Prostate gland (tissue), 2 donors: ENCODE data around the gene DGKI. TPM values are rescaled to one million over a fixed set of nuclear protein-coding genes. Genes with fewer than 3 reads are reported as not detected.

Source experiments
- DNase-seq: peaks from one replicate; pipeline ENCODE4 v3.0.0-alpha.2; 2019; ENCODE audit warnings: low spot score
- H3K27ac ChIP-seq, 2 donors: fragments of 200-600 bp; sonication (generic); 2 replicates each; pipeline ENCODE4 v1.5.1; 2017 to 2019
- H3K27me3 ChIP-seq: fragments of 200-600 bp; sonication (generic); replicated peaks from 2 replicates; pipeline ENCODE4 v1.5.1; 2019; ENCODE audit not compliant: insufficient read depth
- H3K36me3 ChIP-seq, 2 donors: fragments of 200-600 bp; sonication (generic); 1 replicate in 1 of 2; 2 replicates in 1 of 2; pipeline versions ENCODE4 v1.5.1 to v1.8.1; 2017 to 2019
- H3K4me1 ChIP-seq: fragments of 200-600 bp; sonication (generic); replicated peaks from 2 replicates; pipeline ENCODE4 v1.5.1; 2019
- H3K4me3 ChIP-seq, 2 donors: fragments of 200-600 bp; sonication (generic); 2 replicates each; pipeline ENCODE4 v1.5.1; 2017 to 2019
- H3K9me3 ChIP-seq: fragments of 200-600 bp; sonication (generic); 2 replicates; pipeline ENCODE4 v1.5.1; 2017
- POLR2A ChIP-seq: fragments of 450-650 bp; IDR thresholded peaks from one replicate; pipeline ENCODE4 v1.6.1; 2016; ENCODE audit warnings: antibody characterized with exemption, mild to moderate bottlenecking
- POLR2AphosphoS5 ChIP-seq: sonication (generic); formaldehyde crosslinking; IDR thresholded peaks from one replicate; pipeline ENCODE4 v1.6.1; 2017; ENCODE audit warnings: antibody characterized with exemption
- WGBS: methylation state at CpG from one replicate; pipeline ENCODE4 v1.1.5; 2018; 5-methylcytosine and 5-hydroxymethylcytosine counted together
- intact Hi-C: fragments of 100-400 bp; cut with DNase I; formaldehyde crosslinking; loops from one replicate; pipeline ENCODE4 v1.14.2; 2022
- total RNA-seq, 2 donors: library from RNA; depleted of rRNA; stranded (reverse); fragments of >200 nt; gene quantifications; one replicate each; pipeline ENCODE4 v1.1.0, GENCODE V29; 2016
- TF ChIP-seq, protein P1 (sequence below), 4 experiments: fragments of 200-600 bp in 2 of 4; fragments of 450-650 bp in 2 of 4; sonication (generic) in 2 of 4; IDR thresholded peaks; 1 replicate in 3 of 4; 2 replicates in 1 of 4; pipeline ENCODE4 v1.5.1; 2016 to 2019; ENCODE audit warnings: antibody characterized with exemption in 4 of 4, mild to moderate bottlenecking in 2 of 4, moderate library complexity in 2 of 4

Gene DGKI
- total RNA-seq, 2 donors from 2014 or later: 0.32 to 1.5 TPM

DNA sequence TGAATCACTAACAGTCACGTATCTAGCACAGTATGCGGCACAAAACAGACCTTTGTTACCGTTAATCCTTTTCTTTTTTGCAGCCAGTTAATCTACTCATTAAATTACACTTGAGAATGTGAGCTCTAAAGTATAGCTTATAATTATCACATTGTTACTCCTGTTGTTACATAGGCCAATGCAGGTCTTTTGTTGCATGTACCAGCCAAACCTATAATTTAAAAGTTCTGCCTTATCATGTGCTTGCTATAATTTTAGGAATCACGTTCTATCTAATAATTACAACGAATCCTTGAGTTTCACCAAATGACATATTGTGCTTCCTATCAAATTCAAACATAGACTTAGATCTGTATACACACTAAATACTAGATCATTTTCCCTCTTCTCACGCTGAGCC, 245.1 kb downstream of the DGKI start:
- H3K4me3 ChIP-seq: no peak overlapping the region
- H3K27me3 ChIP-seq: no peaks in the 10 kb centered on the region
- DNase-seq: no peak
- no peaks in the 10 kb centered on the region for H3K9me3 ChIP-seq
- 84% methylated on average over 6 of the region's 6 CpGs for WGBS
- H3K27ac ChIP-seq: no peak overlapping the region
- TF ChIP-seq POLR2AphosphoS5 (no peak), POLR2A (no peak)
- no peaks in the 10 kb centered on the region for H3K4me1 ChIP-seq
- no peaks in the 10 kb centered on the region for H3K36me3 ChIP-seq
- intact Hi-C loops: no loop called here

DNA sequence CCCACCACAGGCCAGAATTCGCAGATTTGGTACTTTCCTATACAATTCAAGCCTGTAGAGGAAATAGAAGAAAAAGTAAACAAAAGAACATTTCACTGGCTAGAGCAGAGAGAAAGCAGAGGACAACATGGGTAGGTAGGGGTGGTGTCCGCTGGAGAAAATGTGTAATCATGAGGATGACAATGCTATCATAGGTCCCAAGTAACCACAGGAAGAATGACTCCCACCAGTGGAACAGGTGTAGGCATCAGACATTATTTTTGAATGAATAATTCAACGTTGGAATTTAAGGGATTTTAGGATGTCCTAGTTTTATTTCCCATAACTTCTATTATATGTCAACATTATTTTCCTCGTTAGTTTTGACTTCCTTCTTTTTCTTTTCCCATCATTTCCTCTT, 248.9 kb downstream of the DGKI start:
- H3K4me3 ChIP-seq: no peak overlapping the region
- no peaks in the 10 kb centered on the region for H3K27me3 ChIP-seq
- H3K4me1 ChIP-seq: no peaks in the 10 kb centered on the region
- intact Hi-C loops: no loop called here
- TF ChIP-seq, protein P1, sequence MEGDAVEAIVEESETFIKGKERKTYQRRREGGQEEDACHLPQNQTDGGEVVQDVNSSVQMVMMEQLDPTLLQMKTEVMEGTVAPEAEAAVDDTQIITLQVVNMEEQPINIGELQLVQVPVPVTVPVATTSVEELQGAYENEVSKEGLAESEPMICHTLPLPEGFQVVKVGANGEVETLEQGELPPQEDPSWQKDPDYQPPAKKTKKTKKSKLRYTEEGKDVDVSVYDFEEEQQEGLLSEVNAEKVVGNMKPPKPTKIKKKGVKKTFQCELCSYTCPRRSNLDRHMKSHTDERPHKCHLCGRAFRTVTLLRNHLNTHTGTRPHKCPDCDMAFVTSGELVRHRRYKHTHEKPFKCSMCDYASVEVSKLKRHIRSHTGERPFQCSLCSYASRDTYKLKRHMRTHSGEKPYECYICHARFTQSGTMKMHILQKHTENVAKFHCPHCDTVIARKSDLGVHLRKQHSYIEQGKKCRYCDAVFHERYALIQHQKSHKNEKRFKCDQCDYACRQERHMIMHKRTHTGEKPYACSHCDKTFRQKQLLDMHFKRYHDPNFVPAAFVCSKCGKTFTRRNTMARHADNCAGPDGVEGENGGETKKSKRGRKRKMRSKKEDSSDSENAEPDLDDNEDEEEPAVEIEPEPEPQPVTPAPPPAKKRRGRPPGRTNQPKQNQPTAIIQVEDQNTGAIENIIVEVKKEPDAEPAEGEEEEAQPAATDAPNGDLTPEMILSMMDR (IDR thresholded peaks at IDR 0.05): no peak
- no peak for TF ChIP-seq POLR2A
- no peak for TF ChIP-seq POLR2AphosphoS5
- no peaks in the 10 kb centered on the region for H3K9me3 ChIP-seq
- no peak overlapping the region for H3K27ac ChIP-seq
- 63% methylated on average over 4 of the region's 4 CpGs for WGBS
- DNase-seq: no peak
- H3K36me3 ChIP-seq: no peaks in the 10 kb centered on the region

DNA sequence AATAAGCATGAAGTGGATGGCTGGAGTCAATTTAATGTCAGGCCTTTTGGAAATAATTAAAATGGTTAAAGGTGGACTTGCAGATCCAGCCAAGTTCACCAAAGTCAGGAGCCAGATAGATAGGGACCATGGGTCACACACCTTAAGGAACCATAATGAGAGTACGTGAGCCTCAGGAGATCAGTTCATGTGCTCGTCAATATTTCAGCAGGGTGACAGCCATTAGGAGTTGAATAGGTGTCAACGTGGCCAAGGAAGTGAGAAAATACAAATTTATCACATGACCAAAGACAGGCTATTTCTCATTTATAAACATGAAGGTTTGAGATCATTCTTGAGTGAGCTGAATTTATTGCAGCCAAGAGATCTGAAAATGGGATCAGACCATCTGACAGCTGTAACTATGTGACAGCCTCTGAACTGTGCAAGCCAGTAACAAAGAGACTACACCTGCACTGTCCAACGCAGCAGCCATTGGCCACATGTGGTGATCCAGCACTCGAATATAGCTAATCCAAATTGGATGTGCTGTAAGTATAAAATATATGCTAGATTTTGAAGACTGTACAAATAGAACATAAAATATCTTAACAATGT, 253.6 kb downstream of the DGKI start:
- H3K4me1 ChIP-seq: no peaks in the 10 kb centered on the region
- intact Hi-C loops: no loop called here
- H3K9me3 ChIP-seq: no peaks in the 10 kb centered on the region
- no peaks in the 10 kb centered on the region for H3K27me3 ChIP-seq
- TF ChIP-seq POLR2AphosphoS5: no peak
- TF ChIP-seq, protein P1 (IDR thresholded peaks at IDR 0.05): no peak
- TF ChIP-seq POLR2A: no peak
- DNase-seq: no peak
- H3K4me3 ChIP-seq: no peak overlapping the region
- WGBS: 80% methylated on average over 5 of the region's 5 CpGs
- H3K27ac ChIP-seq: no peak overlapping the region
- H3K36me3 ChIP-seq: no peaks in the 10 kb centered on the region

DNA sequence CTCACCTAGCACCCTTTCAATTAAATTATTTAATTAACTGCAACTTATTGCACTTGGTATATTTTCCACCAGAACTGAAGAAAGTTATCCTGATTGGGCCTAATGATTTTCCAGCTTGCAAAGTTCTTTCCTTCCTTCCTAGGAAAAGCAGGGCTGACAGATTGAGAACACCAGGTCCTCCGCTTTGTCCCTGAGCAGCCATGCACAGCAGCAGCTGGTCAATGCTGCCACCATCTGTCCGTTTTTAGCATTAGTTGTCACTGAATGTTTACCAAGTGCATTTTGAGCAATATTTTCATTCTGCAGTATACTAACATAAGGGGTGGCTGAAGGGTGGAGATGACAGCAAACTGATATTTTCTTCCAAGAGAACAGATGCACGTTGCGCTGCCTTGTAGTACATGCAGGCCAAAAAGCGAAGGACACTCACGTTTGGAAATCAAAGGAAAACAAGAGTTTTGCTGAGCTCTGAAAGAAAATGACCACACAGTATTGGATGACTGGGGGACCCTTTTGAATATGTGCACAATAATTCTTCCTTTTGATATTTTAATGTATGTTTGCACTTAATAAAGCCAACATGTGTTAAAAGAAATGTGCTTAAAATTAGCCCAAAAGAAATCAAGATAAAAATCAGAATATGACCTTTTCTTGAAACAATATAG, 254.4 kb downstream of the DGKI start:
- WGBS: 31% methylated on average over 6 of the region's 6 CpGs
- Histone ChIP-seq H3K4me1 (no peaks in the 10 kb centered on the region), H3K4me3 (no peak overlapping the region), H3K27ac (peak overlapping the region in 1 of 2 donors; percentile 30), H3K27me3 (no peaks in the 10 kb centered on the region), H3K9me3 (no peaks in the 10 kb centered on the region), H3K36me3 (no peaks in the 10 kb centered on the region)
- DNase-seq: peak; percentile 47
- intact Hi-C loops: no loop called here
- TF ChIP-seq, protein P1 (IDR thresholded peaks at IDR 0.05): peak in 3 of 4 experiments; percentile 50 to 58 (median 53)
- no peak for TF ChIP-seq POLR2A
- peak; percentile 25 for TF ChIP-seq POLR2AphosphoS5

DNA sequence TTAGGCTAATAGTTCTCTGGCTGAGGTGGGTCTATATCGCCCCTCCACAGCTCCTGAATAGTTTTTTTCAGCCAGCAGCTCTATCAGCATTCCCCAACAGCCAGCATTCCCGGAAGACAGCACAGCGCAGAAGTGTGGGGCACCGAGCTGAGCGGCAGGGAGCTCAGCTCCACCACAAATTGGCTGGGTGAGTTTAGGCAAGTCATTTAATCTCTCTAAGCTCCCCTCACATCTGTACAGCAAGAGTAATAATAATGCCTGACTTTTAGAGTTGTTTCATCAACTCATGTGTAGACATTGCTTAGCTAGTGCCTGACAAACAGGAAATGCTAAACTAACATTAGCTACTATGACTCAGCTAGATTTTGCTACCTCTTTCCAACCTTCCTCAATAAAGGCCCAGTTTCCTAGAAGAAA, 255.3 kb downstream of the DGKI start:
- peak overlapping the region in 1 of 2 donors; percentile 30 for H3K27ac ChIP-seq
- TF ChIP-seq, protein P1 (IDR thresholded peaks at IDR 0.05): no peak
- no peak for TF ChIP-seq POLR2A
- no peak for TF ChIP-seq POLR2AphosphoS5
- no peaks in the 10 kb centered on the region for H3K36me3 ChIP-seq
- H3K4me1 ChIP-seq: no peaks in the 10 kb centered on the region
- DNase-seq: no peak
- no peak overlapping the region for H3K4me3 ChIP-seq
- no peaks in the 10 kb centered on the region for H3K9me3 ChIP-seq
- no peaks in the 10 kb centered on the region for H3K27me3 ChIP-seq
- 85% methylated on average over 5 of the region's 5 CpGs for WGBS
- intact Hi-C loops: no loop called here
